OCI-LY1 (cell line): Measurements from ENCODE around the gene FHIT.
A peak's percentile ranks its signal among the peaks of the same experiment; 100 is the strongest.

Experiments used
- H2AFZ ChIP-seq: fragments of 200-600 bp; sonication (generic), shearing (Covaris generic); 2 replicates; pipeline ENCODE4 v1.6.0; 2014; ENCODE audit warnings: antibody characterized with exemption, mild to moderate bottlenecking, low read length
- H3F3A ChIP-seq: fragments of 200-600 bp; sonication (generic), shearing (Covaris generic); 2 replicates; pipeline ENCODE4 v1.6.0; 2014; ENCODE audit warnings: mild to moderate bottlenecking, antibody characterized with exemption, low read length, moderate library complexity; ENCODE audit not compliant: insufficient read depth
- H3K27ac ChIP-seq: fragments of 200-600 bp; sonication (generic); 2 replicates; pipeline ENCODE4 v1.5.1; 2014; ENCODE audit warnings: low read length, mixed run types, mild to moderate bottlenecking, low read depth; ENCODE audit not compliant: poor library complexity, severe bottlenecking
- H3K27me3 ChIP-seq: fragments of 200-600 bp; sonication (generic); 2 replicates; pipeline ENCODE4 v1.6.0; 2014; ENCODE audit warnings: antibody characterized with exemption, mild to moderate bottlenecking, low read length, moderate library complexity; ENCODE audit not compliant: insufficient read depth
- H3K36me3 ChIP-seq: fragments of 200-600 bp; sonication (generic); 2 replicates; pipeline ENCODE4 v1.6.1; 2014; ENCODE audit warnings: mild to moderate bottlenecking, antibody characterized with exemption, low read length, moderate library complexity, mixed read lengths; ENCODE audit not compliant: insufficient read depth
- H3K4me1 ChIP-seq: fragments of 200-600 bp; sonication (generic); 2 replicates; pipeline ENCODE4 v1.5.1; 2014; ENCODE audit warnings: mild to moderate bottlenecking, low read length, moderate library complexity; ENCODE audit not compliant: insufficient read depth, severe bottlenecking
- H3K4me2 ChIP-seq: fragments of 200-600 bp; sonication (generic), shearing (Covaris generic); 2 replicates; pipeline ENCODE4 v1.6.1; 2014; ENCODE audit warnings: low read length
- H3K4me3 ChIP-seq: fragments of 200-600 bp; sonication (generic); 2 replicates; pipeline ENCODE4 v1.5.1; 2014; ENCODE audit warnings: low read length, low read depth, mild to moderate bottlenecking, mixed read lengths; ENCODE audit not compliant: poor library complexity, severe bottlenecking
- H3K79me2 ChIP-seq: fragments of 200-600 bp; shearing (Covaris generic); 2 replicates; pipeline ENCODE4 v1.6.1; 2016; ENCODE audit warnings: mixed run types, low read length, mixed read lengths; ENCODE audit not compliant: insufficient read depth
- H3K9ac ChIP-seq: fragments of 200-600 bp; sonication (generic), shearing (Covaris generic); 2 replicates; pipeline ENCODE4 v1.6.1; 2014; ENCODE audit warnings: mild to moderate bottlenecking, low read length, mixed read lengths
- H3K9me2 ChIP-seq: fragments of 200-600 bp; sonication (generic), shearing (Covaris generic); 2 replicates; pipeline ENCODE4 v1.6.1; 2014; ENCODE audit warnings: low read depth, mild to moderate bottlenecking, low read length, mixed read lengths
- H3K9me3 ChIP-seq: fragments of 200-600 bp; shearing (Covaris generic); 2 replicates; pipeline ENCODE4 v1.6.1; 2014; ENCODE audit warnings: low read length, mixed read lengths
- H4K20me1 ChIP-seq: fragments of 200-600 bp; sonication (generic), shearing (Covaris generic); 2 replicates; pipeline ENCODE4 v1.6.0; 2016; ENCODE audit warnings: mild to moderate bottlenecking, low read length; ENCODE audit not compliant: insufficient read depth
- CTCF ChIP-seq: fragments of 200-600 bp; sonication (generic), shearing (Covaris generic); IDR thresholded peaks from 2 replicates; pipeline ENCODE4 v1.5.1; 2017; ENCODE audit warnings: mild to moderate bottlenecking, antibody characterized with exemption, low read length, moderate library complexity, mixed read lengths
- EZH2 ChIP-seq: fragments of 200-600 bp; sonication (generic), shearing (Covaris generic); IDR thresholded peaks from 2 replicates; pipeline ENCODE4 v1.8.0; 2017; ENCODE audit warnings: borderline replicate concordance, mixed run types, mild to moderate bottlenecking, antibody characterized with exemption, low read length, moderate library complexity, mixed read lengths

FHIT gene

DNA sequence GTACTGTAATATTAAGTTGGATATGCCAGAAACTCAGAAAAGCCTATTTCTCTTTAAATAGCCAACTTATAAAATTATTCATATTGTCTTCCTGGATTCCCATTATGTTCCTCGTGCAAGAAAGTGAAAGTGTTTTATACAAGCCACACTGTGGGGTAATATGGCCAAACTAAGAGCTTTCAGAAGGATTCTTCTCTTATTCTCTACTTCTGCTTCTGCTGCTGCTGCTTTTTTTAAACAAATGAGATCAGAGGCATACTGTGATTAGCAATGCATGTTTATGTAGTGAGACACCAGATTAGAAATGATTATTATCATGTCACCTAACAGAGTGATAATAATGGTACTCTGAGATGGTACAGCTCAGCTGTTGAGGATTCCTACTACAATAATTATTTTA, 1174.9 kb downstream of the FHIT start:
- H3K4me2 ChIP-seq = peak overlapping the region; percentile 37
- H3K9me3 ChIP-seq = peaks cover 5% of the 10 kb centered on the region; the same call in 1 of the 2 replicates
- H3K9me2 ChIP-seq = no peaks in the 10 kb centered on the region
- H4K20me1 ChIP-seq = no peaks in the 10 kb centered on the region
- H3K27me3 ChIP-seq = no peaks in the 10 kb centered on the region
- peak overlapping the region; percentile 8 for H3K4me3 ChIP-seq
- no peaks in the 10 kb centered on the region for H3K36me3 ChIP-seq
- H3K79me2 ChIP-seq = no peaks in the 10 kb centered on the region
- no peak overlapping the region for H3K9ac ChIP-seq
- H3F3A ChIP-seq = no peaks in the 10 kb centered on the region
- peaks cover 41% of the 10 kb centered on the region for H3K4me1 ChIP-seq
- no peak overlapping the region for H3K27ac ChIP-seq
- no peak overlapping the region for H2AFZ ChIP-seq
- TF ChIP-seq EZH2 (no peak), CTCF (no peak)

DNA sequence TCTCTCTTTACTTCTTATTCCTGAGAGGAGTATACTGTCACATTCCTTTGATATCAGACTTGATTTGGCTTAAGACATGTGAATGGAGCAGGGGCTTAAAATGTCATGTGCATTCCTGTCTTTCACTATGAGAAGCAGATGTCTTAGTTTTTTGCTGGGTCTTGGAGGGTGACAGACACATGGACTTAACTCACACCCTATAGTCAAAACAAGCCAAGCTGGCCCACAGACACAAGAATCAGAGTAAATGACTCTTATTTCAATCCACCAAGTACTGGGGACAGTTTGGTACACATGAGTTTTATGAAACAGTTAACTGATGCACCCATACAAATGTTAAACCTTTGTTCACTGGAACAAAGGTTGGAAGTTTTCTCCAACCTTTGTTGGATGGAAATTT, 1177.3 kb downstream of the FHIT start:
- Histone ChIP-seq H3K9me3 (peaks cover 5% of the 10 kb centered on the region; the same call in 1 of the 2 replicates), H3K27me3 (no peaks in the 10 kb centered on the region), H3K79me2 (no peaks in the 10 kb centered on the region), H3K27ac (no peak overlapping the region), H3K4me1 (peaks cover 23% of the 10 kb centered on the region), H3K9ac (no peak overlapping the region), H3K4me3 (no peak overlapping the region), H3K36me3 (no peaks in the 10 kb centered on the region), H2AFZ (no peak overlapping the region), H4K20me1 (no peaks in the 10 kb centered on the region), H3F3A (no peaks in the 10 kb centered on the region), H3K4me2 (no peak overlapping the region), H3K9me2 (no peaks in the 10 kb centered on the region)
- TF ChIP-seq EZH2 = no peak
- no peak for TF ChIP-seq CTCF

- no peaks in the 10 kb centered on the region for H3K27me3 ChIP-seq
- TF ChIP-seq CTCF = no peak
- TF ChIP-seq EZH2 = no peak
- no peak overlapping the region for H3K4me2 ChIP-seq
- peaks cover 3% of the 10 kb centered on the region; the same call in 1 of the 2 replicates for H3K9me3 ChIP-seq
- peaks cover 20% of the 10 kb centered on the region for H3K4me1 ChIP-seq
- H3K27ac ChIP-seq = no peak overlapping the region
- H3K36me3 ChIP-seq = no peaks in the 10 kb centered on the region
- no peaks in the 10 kb centered on the region for H3K9me2 ChIP-seq
- no peak overlapping the region for H3K9ac ChIP-seq
- no peaks in the 10 kb centered on the region for H4K20me1 ChIP-seq
- H3K4me3 ChIP-seq = no peak overlapping the region
- H3K79me2 ChIP-seq = no peaks in the 10 kb centered on the region
- no peaks in the 10 kb centered on the region for H3F3A ChIP-seq
- no peak overlapping the region for H2AFZ ChIP-seq
These were observed 1178.0 kb downstream of the FHIT start for GRCh38 chr3:60073228-60073627.
